SKM-1 treated with dmso at 0.1 percent for 144 hours (cell line): ENCODE data around the gene PPM1G.
A peak's percentile ranks its signal among the peaks of the same experiment; 100 is the strongest.
"Not testable (repeated sequence)": the region's sequence is repeated elsewhere in the genome, so short reads cannot be mapped to it uniquely, and the experiment has no call there.

Source experiments
- DNase-seq: peaks from one replicate; lab custom pipeline; 2025; ENCODE audit not compliant: unreplicated experiment; lab: John Stamatoyannopoulos, UW

The PPM1G gene

DNA sequence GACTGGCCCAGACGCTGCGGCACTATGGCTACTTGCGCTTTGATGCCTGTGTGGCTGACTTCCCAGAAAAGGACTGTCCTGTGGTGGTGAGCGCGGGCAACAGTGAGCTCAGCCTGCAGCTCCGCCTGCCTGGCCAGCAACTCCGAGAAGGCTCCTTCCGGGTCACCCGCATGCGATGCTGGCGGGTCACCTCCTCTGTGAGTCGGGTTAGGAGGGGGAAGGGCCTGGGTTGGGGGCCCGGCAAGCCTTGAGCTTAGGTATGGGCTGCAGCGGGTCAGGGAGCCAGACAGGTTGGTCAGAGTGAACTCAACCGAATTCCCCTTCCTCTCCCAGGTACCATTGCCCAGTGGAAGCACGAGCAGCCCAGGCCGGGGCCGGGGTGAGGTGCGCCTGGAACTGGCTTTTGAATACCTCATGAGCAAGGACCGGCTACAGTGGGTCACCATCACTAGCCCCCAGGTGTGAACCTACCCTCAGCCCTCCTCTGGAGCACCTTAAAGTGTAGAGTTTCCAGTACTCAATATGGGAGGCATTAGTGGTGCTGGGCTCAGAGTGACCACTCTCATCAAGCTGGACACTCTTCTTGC is 33.8 kb downstream of the PPM1G start:
- DNase-seq = no peak

DNA sequence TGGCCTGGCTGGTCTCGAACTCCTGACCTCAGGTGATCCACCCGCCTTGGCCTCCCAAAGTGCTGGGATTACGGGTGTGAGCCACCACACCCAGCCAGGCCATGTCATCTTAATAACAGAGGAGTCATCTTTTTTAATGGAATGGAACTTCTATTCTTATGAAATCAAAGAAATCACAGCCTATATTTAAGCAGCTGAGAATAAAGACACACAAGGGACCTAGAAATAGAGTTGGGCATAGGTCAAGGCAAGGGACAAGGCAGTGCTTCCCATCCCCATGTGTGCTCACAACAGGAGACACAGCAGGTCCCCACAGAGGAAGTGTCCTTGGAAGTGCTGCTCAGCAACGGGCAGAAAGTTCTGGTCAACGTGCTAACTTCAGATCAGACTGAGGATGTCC is 35.8 kb downstream of the PPM1G start:
- no peak for DNase-seq

DNA sequence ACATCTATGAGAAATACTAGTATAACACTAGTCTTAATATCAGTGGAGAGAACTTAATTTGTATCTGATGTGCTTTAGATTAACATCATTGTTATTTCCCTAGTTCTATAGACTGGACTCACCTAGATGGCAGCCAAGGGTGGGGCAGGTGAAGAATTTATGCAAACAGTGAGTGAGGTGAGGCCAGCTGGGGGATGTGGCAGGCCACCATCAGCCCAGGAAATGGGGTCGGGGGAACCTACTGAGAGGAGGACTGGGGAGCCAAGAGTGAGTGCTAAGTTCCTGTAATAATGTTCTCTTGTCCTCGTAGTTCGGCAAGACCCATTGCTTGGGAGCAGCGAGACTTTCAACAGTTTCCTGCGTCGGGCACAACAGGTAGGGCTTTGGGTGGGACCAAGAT is 36.5 kb downstream of the PPM1G start:
- no peak for DNase-seq

DNA sequence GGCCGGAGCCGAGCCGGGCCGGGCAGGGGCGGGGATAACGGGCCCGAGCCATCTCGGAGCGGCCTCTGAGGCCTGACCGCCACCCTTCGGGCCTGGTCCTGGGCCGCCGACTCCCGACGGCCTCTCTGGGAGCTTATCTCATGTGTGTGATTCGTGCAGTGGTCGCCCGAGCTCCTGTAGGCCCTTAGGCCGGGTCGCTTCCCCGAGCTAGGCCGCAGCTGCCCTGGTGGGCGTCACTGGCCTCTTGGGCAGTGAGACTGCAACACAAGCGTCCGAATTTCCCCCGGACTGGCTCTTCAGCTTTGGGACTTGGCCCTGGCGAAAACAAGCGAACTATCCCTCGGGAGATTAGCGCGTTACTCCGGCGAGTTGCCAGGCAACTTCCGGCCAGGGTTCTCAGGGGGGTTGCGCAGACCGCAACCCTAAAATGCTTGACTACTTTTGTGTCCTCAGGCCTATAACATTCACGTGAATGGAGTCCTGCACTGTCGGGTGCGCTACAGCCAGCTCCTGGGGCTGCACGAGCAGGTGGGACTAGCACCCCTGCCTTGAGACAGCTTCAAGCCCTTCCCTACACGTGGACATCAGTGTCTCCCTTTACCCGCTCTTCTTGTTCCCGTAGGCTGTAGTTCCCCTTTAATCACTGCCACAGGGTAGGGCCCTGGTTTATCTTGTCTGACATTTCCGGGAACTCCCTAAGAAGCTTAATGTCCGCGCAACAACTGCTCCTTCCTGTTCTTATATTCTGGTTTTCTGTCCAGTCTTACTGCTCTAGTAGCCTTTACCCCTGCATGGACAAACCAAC is 38.4 kb downstream of the PPM1G start:
- peak; percentile 89 for DNase-seq

DNA sequence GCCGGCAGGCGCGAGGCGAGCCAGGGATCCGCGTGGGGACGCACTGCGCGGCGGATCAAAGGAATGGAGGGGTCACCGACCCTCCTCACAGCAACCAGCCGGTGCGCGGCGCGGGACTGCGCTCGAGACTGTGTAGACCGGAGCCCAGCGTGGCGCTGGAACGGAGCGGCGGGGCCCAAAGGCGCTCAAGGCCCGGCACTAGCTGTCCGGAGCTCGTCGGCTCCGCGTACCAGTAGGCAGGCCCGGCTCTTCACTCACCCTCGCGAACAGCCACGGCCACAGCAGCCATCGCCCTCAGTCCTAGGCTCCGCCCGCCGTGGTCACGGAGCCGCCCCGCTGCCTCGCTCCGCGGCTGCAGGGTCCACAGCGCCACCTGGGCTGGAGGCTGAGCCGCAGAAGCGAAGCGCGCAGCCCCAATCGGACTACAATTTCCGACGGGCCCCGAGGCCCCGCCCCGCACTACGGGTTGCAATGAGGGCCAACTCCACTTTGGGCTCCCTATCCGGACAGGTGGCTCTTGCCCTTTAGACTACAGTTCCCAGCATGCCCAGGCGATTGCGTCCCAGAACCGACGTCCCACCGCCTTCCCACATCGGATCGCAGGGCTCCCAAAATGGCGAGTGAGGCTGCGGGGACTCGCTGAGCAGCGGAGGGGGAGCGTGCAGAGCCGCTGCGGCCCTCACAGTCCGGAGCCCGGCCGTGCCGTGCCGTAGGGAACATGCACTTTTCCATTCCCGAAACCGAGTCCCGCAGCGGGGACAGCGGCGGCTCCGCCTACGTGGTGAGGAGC is 39.2 kb downstream of the PPM1G start, which contains the start of the genes EIF2B4 and SNX17:
EIF2B4 (minus strand) TSS at position 313 of the 790 bp plus-strand sequence; CDS start at position 289, 24 bp downstream.
SNX17 (plus strand) TSS at position 591 of the 790 bp plus-strand sequence; CDS start at position 719, 128 bp downstream.
- peak; percentile 99 for DNase-seq

DNA sequence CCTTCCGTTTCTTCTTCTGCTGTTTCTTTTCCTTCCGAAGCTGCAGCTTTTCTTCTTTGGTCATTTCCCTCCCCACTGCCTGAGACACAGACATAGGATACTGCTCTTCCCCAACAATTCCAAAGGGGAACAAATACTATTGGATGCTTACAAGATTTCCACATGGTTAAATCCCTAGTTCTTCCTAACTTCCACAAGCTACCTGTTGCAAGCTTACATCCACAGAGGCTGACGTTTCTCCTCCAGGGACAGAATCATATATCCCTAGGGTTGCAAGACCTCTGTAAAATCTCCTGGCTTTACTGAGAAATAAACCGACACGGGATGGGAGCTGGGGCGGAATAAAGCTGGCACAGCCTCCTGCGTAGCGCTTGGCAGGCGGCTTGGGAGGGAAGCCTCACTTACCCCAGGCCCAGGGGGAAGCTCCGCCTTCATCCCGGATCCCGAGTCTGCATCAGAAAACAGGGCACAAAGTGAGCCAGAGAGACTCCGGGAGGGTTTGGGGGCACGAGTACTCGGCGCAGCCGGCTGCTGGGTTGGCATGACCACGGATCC is 39.8 kb downstream of the PPM1G start:
- peak; percentile 35 for DNase-seq

DNA sequence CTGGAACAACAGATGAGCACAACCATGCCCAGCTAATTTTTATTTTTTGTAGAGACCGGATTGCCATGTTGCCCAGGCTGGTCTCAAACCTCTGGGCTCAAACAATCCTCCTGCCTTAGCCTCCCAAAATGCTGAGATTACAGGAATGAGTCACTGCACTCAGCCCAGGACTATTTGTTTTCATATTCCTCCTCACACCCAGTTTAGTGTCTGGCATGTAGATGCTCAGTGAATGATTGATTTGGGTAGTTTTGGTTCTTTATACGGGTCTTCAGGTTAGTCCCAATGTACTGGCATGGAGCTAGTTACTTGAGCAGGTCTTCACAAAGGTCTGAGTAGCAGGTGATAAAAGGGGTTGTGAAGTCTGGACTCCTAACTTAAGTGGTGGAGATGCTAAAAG is 45.5 kb downstream of the PPM1G start:
- no peak for DNase-seq

DNA sequence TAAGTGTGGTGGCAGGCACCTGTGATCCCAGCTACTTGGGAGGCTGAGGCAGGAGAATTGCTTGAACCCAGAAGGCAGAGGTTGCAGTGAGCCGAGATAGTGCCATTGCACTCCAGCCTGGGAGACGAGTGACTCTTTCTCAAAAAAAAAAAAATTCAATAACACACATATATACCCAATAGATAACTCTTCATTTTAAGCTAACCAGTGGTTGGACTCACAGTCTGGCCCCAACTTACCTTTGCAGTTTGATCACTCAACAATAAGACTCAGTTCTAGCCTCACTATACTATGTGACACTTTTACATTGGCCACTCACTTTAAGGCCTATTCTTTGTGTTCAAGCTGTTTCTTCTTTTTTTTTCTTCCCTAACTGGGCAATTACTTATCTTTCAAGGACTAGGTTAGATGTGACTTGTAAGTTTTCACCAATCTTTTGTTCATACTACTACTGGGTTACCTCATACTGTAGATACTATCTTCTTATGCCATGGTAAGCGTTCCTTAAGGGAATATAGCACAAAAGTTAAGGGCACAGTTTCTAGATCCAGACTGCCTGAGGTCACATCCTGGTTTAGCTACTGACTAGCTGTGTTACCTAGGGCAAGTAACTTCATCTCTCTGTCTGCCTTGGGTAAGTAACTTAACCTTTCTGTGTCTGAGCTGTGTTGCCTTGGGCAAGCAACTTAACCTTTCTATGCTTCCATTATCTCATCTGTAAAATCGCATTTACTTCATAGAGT is 46.5 kb downstream of the PPM1G start:
- DNase-seq = no peak

DNA sequence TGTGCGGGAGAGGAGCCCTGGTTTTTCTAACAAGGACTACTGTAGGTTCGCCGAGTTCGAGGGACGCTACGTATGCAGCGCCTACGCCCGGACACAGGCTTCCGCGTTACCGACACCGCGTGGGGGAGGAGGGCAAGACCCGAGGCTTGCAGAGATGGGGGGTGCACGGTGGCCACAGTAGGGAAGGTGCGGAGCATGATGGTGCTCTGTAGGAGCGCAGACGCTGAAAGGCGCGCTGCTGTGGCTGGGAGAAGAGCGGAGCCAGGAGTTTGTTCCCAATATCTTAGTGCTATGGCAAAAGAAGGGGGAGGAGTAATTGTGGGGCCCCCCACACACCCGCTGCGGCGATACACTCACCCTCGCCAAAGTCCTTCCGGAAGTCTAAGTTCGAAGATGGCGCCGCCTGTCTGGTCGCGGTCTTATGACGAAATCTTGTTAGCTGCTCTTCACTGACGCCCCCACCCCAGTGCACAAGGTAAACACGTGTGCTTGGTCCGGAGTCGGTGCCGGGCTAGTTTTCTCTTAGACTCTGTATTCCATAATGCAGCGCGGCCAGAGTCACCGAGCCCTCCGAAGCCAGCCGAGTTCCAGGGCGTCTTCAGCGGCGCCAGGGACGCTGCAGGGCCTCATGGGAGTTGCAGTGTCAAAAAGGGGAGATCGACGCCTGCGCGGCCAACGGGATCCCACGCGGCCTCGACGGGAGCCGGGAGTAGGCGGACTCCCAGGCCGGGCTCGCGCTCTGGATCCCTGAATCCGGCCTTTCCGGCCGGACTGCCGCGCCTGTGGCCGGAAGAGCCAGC is 52.8 kb downstream of the PPM1G start, which contains the start of gene GTF3C2:
GTF3C2 (minus strand) TSS at position 383 of the 800 bp plus-strand sequence. CDS start 13,210 bp downstream, outside the sequence.
- DNase-seq = peak; percentile 98

DNA sequence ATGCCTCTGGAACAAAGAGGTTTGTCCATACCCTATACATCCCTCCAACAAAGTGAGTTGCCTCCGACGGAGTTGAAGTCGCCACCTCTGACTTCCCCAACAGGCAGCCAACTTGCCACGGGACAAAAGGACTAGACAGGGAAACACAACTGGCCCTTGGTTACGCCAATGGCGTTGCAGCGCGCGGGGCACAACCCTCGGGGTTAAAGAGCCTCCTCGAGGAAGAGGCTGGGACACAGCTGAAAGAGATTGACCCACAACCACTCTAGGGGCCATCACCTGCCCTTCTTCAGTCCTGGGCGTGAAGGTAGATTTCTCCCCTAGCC is 53.4 kb downstream of the PPM1G start:
- peak; percentile 72 for DNase-seq

DNA sequence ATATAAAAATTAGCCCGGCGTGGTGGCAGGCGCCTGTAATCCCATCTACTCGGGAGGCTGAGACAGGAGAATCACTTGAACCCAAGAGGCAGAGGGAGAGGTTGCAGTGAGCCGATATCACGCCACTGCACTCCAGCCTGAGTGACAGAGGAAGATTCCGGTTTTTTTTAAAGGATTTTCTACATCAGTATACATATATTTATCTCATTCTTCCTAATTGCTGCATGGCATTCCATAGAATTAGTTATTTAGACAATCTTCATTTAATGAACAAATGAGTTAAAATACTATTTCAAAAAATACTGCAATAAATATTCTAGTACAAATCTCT is 54.8 kb downstream of the PPM1G start:
- DNase-seq = no peak

DNA sequence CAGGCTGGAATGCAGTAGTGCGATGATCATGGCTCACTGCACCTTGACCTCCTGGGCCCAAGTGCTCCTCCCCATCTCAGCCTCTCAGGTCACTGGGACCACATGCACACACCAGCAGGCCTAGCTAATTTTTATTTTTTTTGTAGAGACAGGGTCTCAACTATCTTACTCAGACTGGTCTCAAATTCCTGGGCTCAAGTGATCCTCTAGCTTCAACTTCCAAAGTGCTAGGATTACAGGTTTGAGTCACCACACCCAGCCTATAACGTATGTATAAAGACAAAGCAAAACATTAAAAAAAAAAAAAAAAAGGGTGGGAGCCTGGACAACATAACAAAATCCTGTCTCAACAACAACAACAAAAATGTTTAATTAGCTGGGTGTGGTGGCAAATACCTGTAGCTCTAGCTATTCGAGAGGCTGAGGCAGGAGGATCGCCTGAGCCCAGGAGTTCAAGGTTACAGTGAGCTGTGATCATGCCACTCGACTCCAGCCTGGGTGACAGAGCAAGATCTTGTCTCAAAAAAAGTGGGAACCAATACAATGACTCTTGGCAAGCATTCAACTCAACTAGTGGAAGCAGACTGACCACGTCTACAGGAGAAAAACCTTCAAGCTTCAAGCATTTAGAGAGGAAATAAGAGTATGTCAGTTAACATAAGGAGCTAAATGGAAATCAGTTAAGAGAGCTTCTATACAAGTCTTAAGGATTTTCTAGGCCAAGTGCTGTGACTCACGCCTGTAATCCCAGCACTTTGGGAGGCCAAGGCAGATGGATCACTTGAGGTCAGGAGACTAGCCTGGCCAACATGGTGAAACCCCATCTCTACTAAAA is 55.4 kb downstream of the PPM1G start:
- no peak for DNase-seq

DNA sequence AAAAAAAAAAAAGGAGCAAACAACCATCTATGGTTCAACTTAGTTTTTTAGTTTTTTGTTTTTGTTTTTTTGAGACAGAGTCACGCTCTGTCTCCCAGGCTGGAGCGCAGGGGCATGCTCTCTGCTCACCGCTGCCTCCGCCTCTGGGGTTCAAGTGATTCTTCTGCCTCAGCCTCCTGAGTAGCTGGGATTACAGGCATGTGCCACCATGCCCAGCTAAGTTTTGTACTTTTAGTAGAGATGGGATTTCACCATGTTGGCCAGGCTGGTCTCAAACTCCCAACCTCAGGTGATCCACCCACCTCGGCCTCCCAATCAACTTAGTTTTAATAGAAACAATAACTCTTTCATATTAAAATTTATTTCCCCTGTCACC is 56.0 kb downstream of the PPM1G start:
- DNase-seq = not testable (repeated sequence)

DNA sequence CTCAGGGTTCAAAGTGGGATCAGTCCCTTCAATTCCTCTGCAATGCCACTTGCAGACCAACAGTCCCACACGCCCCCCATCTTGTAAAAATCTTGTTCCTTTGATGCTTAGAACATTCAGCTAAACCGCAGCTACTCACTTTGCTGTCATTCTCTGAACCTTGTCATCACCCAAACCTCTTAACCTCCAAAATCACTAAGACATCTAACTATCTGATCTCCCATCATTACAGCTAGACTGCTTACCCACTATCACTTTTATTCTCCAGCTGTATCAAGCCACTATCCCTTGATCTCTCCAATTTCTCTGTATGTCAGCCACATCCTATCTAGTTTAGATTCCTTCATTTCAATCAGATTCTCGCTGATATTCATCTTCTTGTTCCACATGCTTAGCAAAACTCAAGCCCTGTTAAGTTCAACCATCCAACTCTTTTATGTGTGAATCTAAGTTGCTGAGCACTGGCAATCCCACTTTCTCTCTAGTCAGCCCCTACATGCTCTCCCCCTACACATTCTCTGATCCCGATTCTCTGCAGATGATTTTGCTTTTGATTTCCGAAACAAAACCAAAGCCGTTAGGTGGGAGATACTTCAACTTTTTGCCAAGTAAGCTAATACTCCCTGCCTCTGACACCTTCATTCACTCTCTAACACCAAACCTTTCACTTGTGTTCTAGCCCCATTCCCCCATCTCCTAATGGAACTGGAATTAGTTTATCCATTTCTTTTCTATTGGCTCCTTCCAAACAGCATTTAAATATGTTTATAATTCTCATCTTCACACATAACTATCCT is 57.4 kb downstream of the PPM1G start:
- DNase-seq = no peak

DNA sequence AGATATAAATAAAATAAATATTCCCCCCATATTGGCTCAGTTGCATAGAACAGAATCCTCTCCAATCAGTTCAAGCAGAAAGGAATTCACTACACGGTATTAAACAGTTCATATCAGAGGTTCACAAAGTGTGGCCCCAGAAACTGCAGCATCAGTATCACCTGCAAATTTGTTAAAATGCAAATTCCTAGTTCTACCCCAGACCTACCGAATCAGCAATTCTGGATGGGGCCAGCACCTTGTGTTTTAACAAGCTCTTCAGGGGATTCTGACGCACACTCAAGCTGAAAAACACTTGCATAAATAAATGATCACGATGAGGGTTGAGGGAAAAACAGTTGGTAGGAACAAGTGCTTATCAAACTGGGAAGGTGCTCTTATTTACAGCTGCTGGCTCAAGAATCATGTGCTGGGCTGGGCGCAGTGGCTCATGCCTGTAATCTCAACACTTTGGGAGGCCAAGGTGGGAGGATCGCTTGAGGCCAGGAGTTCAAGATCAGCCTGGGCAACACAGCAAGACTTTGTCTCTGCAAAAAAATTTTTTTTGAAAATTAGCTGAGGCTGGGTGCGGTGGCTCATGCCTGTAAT is 59.2 kb downstream of the PPM1G start:
- DNase-seq = no peak

DNA sequence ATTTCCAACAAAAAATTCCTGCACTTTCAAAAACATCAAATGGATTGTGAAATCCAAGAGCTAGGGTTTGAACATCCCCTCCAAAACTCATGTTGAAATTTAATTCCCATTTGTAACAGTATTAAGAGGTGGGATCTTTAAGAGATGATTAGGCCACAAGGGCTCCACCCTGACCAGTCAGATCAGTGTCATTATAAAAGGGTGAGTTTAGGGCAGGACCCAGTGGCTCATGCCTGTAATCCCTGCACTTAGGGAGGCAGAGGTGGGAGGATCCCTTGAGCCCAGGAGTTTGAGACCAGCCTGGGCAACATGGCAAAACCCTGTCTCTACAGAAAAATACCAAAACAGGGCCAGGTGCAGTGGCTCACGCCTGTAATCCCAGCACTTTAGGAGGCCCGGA is 61.8 kb downstream of the PPM1G start:
- DNase-seq = no peak

DNA sequence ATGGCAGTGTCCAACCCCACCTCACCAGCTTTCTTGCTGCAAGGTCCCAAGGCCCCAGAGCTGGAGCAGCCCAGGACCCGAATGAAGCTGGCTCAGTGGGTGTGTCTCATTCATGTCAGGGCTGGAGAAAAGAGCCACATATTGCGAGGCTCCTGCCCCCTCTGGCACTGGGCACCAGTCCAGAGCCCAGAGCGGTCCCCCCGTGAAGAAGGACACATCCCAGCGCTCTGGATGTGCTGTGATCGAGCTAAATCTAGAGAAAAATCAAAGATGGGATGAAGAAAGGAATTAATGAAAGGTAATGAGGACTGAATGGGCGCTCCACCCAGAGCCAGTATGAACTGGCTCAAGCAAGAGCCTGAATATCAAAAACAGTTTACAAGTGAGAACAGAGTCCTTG is 73.2 kb downstream of the PPM1G start:
- no peak for DNase-seq

DNA sequence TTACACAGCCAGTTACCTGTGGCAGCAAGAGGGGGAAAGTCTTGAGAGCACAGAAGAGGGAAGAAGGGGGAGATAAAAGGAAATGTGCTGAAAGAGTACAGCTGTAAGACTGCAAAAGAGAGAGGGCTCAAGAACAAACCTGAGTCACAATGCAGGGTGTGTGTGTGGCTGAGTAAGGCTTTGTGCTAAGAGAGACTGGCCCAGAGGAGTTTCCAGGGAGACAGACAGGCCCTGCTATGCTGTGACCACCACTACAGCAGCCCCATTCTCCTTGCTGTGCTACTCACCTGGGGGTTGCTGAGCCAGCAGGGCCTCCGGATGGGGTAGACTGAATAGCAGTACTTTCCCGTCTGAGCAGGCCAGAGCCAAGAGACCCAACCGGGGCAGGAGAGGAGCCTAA is 74.1 kb downstream of the PPM1G start:
- no peak for DNase-seq
